ENCODE results near the gene C10orf53. TPM values are rescaled to one million over a fixed set of nuclear protein-coding genes. Genes with fewer than 3 reads are reported as not detected.

Gene C10orf53
- total RNA-seq, 1 experiment from 2014 or later = not detected

GRCh38 chr10:49651039-49651835 lies 28.2 kb upstream of the C10orf53 start:
- no peak overlapping the region for H4K8ac ChIP-seq (replicated peaks; ENCODE audit: insufficient read length, low read depth, low read length)
- peak; percentile 14 for DNase-seq
- TF ChIP-seq CTCF (conservative IDR thresholded peaks at IDR 0.05) = no peak

More at GRCh38 chr10:49651039-49651835, 28.2 kb upstream of the C10orf53 start:
- no peaks in the 10 kb centered on the region for H3K9me3 ChIP-seq (ENCODE audit: control insufficient read depth, low read depth, low read length)
- Mint-ChIP-seq H3K9me3 (no peaks in the 10 kb centered on the region), H3K4me3 (no peak overlapping the region), H3K27me3 (ENCODE audit: low read depth) (peaks cover 55% of the 10 kb centered on the region), H3K27ac (no peak overlapping the region), H3K4me1 (peaks cover 9 to 13% of the 10 kb centered on the region in 2 experiments), H3K36me3 (ENCODE audit: insufficient read depth in 1 of 3, low read depth in 3 of 3) (no peaks in the 10 kb centered on the region)
- no peaks in the 10 kb centered on the region; the same call in 1 of the 2 replicates for H3K27me3 ChIP-seq (ENCODE audit: insufficient read depth, low read length)
- H3K79me1 ChIP-seq (ENCODE audit: insufficient read depth, low read depth, low read length, poor library complexity, severe bottlenecking) = no peaks in the 10 kb centered on the region
- no peak overlapping the region for H4K5ac ChIP-seq (ENCODE audit: insufficient read length, low read depth, low read length)
- no peak overlapping the region for H3K23ac ChIP-seq (ENCODE audit: insufficient read length, low read depth, low read length)
- no peak overlapping the region for H2AFZ ChIP-seq (ENCODE audit: low read length)
- no peak overlapping the region for H2BK15ac ChIP-seq (ENCODE audit: low read depth, low read length)
- no peak overlapping the region for H3T11ph ChIP-seq (ENCODE audit: low read length)
- H3K4me2 ChIP-seq (ENCODE audit: insufficient read depth, insufficient read length, low read length) = no peak overlapping the region
- H2BK20ac ChIP-seq (ENCODE audit: low read depth, low read length, poor library complexity, severe bottlenecking) = no peak overlapping the region
- no peak overlapping the region for H3K9ac ChIP-seq (ENCODE audit: extremely low read depth, insufficient read length, low read length)
- no peak overlapping the region for H3K4ac ChIP-seq (ENCODE audit: low read depth, low read length)
- no peak overlapping the region for H3K56ac ChIP-seq (ENCODE audit: insufficient read length, low read depth, low read length)
- no peak overlapping the region for H4K91ac ChIP-seq (ENCODE audit: insufficient read length, low read depth, low read length)
- no peaks in the 10 kb centered on the region for H4K20me1 ChIP-seq (ENCODE audit: control insufficient read depth, insufficient read depth, insufficient read length)
- H2BK12ac ChIP-seq (ENCODE audit: insufficient read length, low read depth, low read length) = no peak overlapping the region
- no peaks in the 10 kb centered on the region for H3K4me1 ChIP-seq (ENCODE audit: insufficient read depth, low read length)
- H2AK5ac ChIP-seq (ENCODE audit: insufficient read length, low read length) = no peak overlapping the region
- H2BK5ac ChIP-seq (ENCODE audit: insufficient read length, low read length) = no peak overlapping the region
- WGBS (ENCODE audit: extremely low coverage, insufficient read length, low lambda C conversion rate) = no CpG with 5 or more reads among the region's 15 CpGs
- H3K18ac ChIP-seq (ENCODE audit: insufficient read length, low read depth, low read length) = no peak overlapping the region
- no peaks in the 10 kb centered on the region for H3K23me2 ChIP-seq (ENCODE audit: insufficient read length, low read depth, low read length, poor library complexity, severe bottlenecking)
- no peak overlapping the region for H3K14ac ChIP-seq (ENCODE audit: insufficient read depth, low read length)
- H3K79me2 ChIP-seq (ENCODE audit: insufficient read depth, low read length) = no peaks in the 10 kb centered on the region
- H2BK120ac ChIP-seq (ENCODE audit: low read depth, low read length, poor library complexity, severe bottlenecking) = no peak overlapping the region
- no peak overlapping the region for H3K27ac ChIP-seq (ENCODE audit: insufficient read length, low read depth, low read length)
